Trophoblast cell (in vitro differentiated cells and primary cell): Measurements from ENCODE around the gene ABCA7.

ENCODE experiments used
- DNase-seq, 2 donors: peaks; one replicate each; pipeline ENCODE4 v3.0.0-alpha.2; 2016
- H2AFZ ChIP-seq: 2 replicates; pipeline ENCODE4 v1.6.1; 2013; ENCODE audit warnings: low read length, moderate library complexity, mild to moderate bottlenecking; ENCODE audit not compliant: insufficient read depth, poor library complexity
- H2AK5ac ChIP-seq: 2 replicates; pipeline ENCODE4 v1.6.1; 2013; ENCODE audit warnings: mild to moderate bottlenecking, low read length
- H2BK120ac ChIP-seq: 2 replicates; pipeline ENCODE4 v1.6.1; 2013; ENCODE audit warnings: low read length, mild to moderate bottlenecking, moderate library complexity; ENCODE audit not compliant: insufficient read depth, poor library complexity
- H2BK12ac ChIP-seq: 2 replicates; pipeline ENCODE4 v1.6.1; 2013; ENCODE audit warnings: mild to moderate bottlenecking, low read length, moderate library complexity
- H2BK5ac ChIP-seq: 2 replicates; pipeline ENCODE4 v1.6.1; 2013; ENCODE audit warnings: low read length, low read depth, moderate library complexity, mild to moderate bottlenecking; ENCODE audit not compliant: poor library complexity
- H3K14ac ChIP-seq: 2 replicates; pipeline ENCODE4 v1.6.1; 2013; ENCODE audit warnings: mild to moderate bottlenecking, low read length
- H3K18ac ChIP-seq: 2 replicates; pipeline ENCODE4 v1.6.1; 2013; ENCODE audit warnings: mild to moderate bottlenecking, low read length
- H3K23ac ChIP-seq: 2 replicates; pipeline ENCODE4 v1.6.1; 2013; ENCODE audit warnings: low read length
- H3K27ac ChIP-seq: 2 replicates; pipeline ENCODE4 v1.5.1; 2013; ENCODE audit warnings: low read depth, mild to moderate bottlenecking, inconsistent platforms, low read length, moderate library complexity
- H3K27me3 ChIP-seq: 2 replicates; pipeline ENCODE4 v1.6.1; 2013; ENCODE audit warnings: inconsistent platforms, mild to moderate bottlenecking, low read length, moderate library complexity; ENCODE audit not compliant: insufficient read depth
- H3K36me3 ChIP-seq, 2 experiments: 1 replicate in 1 of 2; 2 replicates in 1 of 2; pipeline ENCODE4 v1.6.1; 2013; ENCODE audit warnings: low read length in 2 of 2, mild to moderate bottlenecking in 2 of 2, moderate library complexity in 1 of 2; ENCODE audit not compliant: insufficient read depth in 2 of 2, control insufficient read depth in 1 of 2
- H3K4ac ChIP-seq: 2 replicates; pipeline ENCODE4 v1.6.1; 2013; ENCODE audit warnings: low read depth, mild to moderate bottlenecking, low read length, moderate library complexity
- H3K4me1 ChIP-seq, 2 experiments: 1 replicate in 1 of 2; 2 replicates in 1 of 2; pipeline ENCODE4 v1.6.1; 2013; ENCODE audit warnings: low read length in 2 of 2, mild to moderate bottlenecking in 2 of 2, moderate library complexity in 1 of 2; ENCODE audit not compliant: insufficient read depth in 2 of 2, control insufficient read depth in 1 of 2
- H3K4me2 ChIP-seq: 2 replicates; pipeline ENCODE4 v1.6.1; 2013; ENCODE audit warnings: inconsistent platforms, mild to moderate bottlenecking, low read length, moderate library complexity
- H3K4me3 ChIP-seq: 2 replicates; pipeline ENCODE4 v1.5.1; 2013; ENCODE audit warnings: mild to moderate bottlenecking, low read depth, low read length, inconsistent platforms
- H3K79me1 ChIP-seq: one replicate; pipeline ENCODE4 v1.6.1; 2013; ENCODE audit warnings: low read length
- H3K79me2 ChIP-seq: 2 replicates; pipeline ENCODE4 v1.6.1; 2013; ENCODE audit warnings: low read length, mild to moderate bottlenecking; ENCODE audit not compliant: control insufficient read depth, insufficient read depth, poor library complexity
- H3K9ac ChIP-seq: 2 replicates; pipeline ENCODE4 v1.6.1; 2013; ENCODE audit warnings: mild to moderate bottlenecking, low read length
- H3K9me3 ChIP-seq: 2 replicates; pipeline ENCODE4 v1.6.1; 2013; ENCODE audit warnings: low read depth, mild to moderate bottlenecking, control low read depth, inconsistent platforms, low read length; ENCODE audit not compliant: insufficient read depth
- H4K12ac ChIP-seq: 2 replicates; pipeline ENCODE4 v1.6.1; 2013; ENCODE audit warnings: low read depth, mild to moderate bottlenecking, low read length, moderate library complexity
- H4K8ac ChIP-seq: 2 replicates; pipeline ENCODE4 v1.6.1; 2013; ENCODE audit warnings: low read depth, mild to moderate bottlenecking, low read length, moderate library complexity
- H4K91ac ChIP-seq: one replicate; pipeline ENCODE4 v1.6.1; 2013; ENCODE audit warnings: low read depth, mild to moderate bottlenecking, low read length, moderate library complexity
- WGBS: extraction: QIAGEN DNeasy Blood & Tissue Kit; methylation state at CpG from one replicate; pipeline ENCODE4 v1.1.7; 2013; ENCODE audit warnings: missing lambda C conversion rate; ENCODE audit not compliant: insufficient read length, insufficient coverage; ENCODE audit errors: extremely low coverage; 5-methylcytosine and 5-hydroxymethylcytosine counted together

Gene ABCA7

DNA sequence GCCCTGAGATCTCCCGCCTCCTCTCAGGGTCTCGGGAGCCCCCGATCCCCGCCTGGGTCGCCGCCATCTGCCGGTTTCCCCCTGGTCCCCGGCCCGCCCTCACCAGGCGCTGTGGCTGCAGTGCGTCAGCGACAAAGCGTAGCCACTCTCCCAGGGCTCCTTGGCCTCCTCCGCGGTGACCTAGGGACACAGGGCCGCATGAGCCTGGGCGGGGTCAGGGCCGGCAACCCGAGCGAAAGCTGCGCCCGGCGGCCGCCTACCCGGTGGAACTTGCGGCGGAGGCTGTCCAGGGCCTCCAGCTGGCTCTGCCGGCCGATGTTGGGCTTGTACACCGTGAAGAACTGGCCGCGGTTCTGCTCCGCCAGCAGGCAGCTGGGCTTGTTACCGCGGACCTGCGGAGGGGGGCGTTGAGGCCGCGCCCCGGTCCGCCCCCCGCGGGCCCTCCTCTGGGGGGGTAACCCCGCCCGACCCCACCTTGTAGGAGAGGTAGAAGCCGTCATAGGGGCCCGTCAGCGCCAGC, 69.2 kb downstream of the ABCA7 start:
- no CpG with 5 or more reads among the region's 48 CpGs for WGBS
- Histone ChIP-seq H3K23ac (no peak overlapping the region), H3K27me3 (no peaks in the 10 kb centered on the region), H3K36me3 (peaks cover 64 to 69% of the 10 kb centered on the region in 2 experiments), H4K12ac (no peak overlapping the region), H3K4me3 (no peak overlapping the region), H2BK12ac (no peak overlapping the region), H3K14ac (no peak overlapping the region), H3K18ac (no peak overlapping the region), H4K8ac (no peak overlapping the region), H2BK5ac (no peak overlapping the region), H3K27ac (no peak overlapping the region), H3K79me1 (peaks cover 10% of the 10 kb centered on the region), H3K4me2 (no peak overlapping the region), H3K4ac (no peak overlapping the region), H3K9me3 (no peaks in the 10 kb centered on the region), H2AK5ac (no peak overlapping the region), H3K9ac (no peak overlapping the region), H2AFZ (no peak overlapping the region), H3K4me1 (peaks cover 13 to 16% of the 10 kb centered on the region in 2 experiments), H4K91ac (no peak overlapping the region), H2BK120ac (no peak overlapping the region), H3K79me2 (peaks cover 7% of the 10 kb centered on the region)
- peak in 1 of 2 donors; percentile 68 for DNase-seq

DNA sequence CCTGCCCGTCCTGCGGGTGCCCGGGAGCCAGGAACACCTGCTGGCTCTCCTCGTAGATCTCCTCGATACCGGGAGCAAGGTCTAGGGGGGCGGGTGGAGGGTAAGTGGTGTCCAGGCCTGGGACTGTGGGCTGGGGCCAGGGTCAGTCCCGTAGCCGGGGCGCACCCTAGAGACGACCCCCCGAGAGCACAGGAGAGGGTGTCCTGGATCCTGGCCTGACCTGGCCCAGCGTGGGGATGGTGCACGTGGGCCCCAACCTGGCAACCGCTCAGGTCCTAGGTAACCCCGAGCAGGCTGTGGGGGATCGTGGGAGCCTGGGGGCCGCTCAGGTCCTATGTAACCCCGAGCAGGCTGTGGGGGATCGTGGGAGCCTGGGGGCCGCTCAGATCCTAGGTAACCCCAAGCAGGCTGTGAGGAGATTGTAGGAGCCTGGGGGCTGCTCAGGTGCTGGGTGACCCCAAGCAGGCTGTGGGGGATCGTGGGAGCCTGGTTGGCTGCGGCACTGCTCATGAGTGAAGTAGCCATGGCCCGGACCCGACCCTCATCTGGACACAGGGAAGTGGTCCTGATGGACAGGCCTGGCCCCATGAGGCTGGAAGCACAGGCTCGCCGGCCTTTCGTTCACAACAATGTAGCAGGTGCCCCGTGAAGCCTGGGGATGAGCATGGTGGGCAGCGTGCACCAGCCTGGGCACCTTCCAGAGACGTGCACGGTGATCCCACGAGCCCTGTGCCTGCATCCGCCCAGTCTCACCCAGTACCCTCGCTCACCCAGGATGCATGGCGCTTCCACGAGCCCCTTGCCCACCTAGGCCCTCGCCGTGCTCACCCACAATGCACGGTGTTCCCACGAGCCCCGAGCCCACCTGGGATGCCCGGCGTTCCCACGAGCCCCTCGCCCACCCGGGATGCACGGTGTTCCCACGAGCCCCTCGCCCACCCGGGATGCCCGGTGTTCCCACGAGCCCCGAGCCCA, 70.1 kb downstream of the ABCA7 start:
- H3K4me1 ChIP-seq, result peaks cover 12 to 16% of the 10 kb centered on the region in 2 experiments

GRCh38 chr19:1110809-1111640, 71.1 kb downstream of the ABCA7 start:
- H3K14ac ChIP-seq, result no peak overlapping the region

More for the DNA sequence above, 70.1 kb downstream of the ABCA7 start:
- peaks cover 4% of the 10 kb centered on the region for H3K79me1 ChIP-seq
- no peak for DNase-seq
- H3K4me2 ChIP-seq, result no peak overlapping the region
- H2AK5ac ChIP-seq, result no peak overlapping the region
- no peaks in the 10 kb centered on the region for H3K27me3 ChIP-seq
- H3K18ac ChIP-seq, result no peak overlapping the region
- no peak overlapping the region for H3K27ac ChIP-seq
- no peak overlapping the region for H3K23ac ChIP-seq
- H2BK12ac ChIP-seq, result no peak overlapping the region
- H2AFZ ChIP-seq, result no peak overlapping the region
- no peak overlapping the region for H3K14ac ChIP-seq
- no peaks in the 10 kb centered on the region for H3K9me3 ChIP-seq
- no peak overlapping the region for H3K4ac ChIP-seq
- H4K8ac ChIP-seq, result no peak overlapping the region
- no peak overlapping the region for H4K12ac ChIP-seq
- H2BK120ac ChIP-seq, result no peak overlapping the region
- no peak overlapping the region for H3K4me3 ChIP-seq
- H3K79me2 ChIP-seq, result peaks cover 3% of the 10 kb centered on the region
- no CpG with 5 or more reads among the region's 54 CpGs for WGBS
- H3K9ac ChIP-seq, result no peak overlapping the region
- H3K36me3 ChIP-seq, result peaks cover 67 to 72% of the 10 kb centered on the region in 2 experiments
- no peak overlapping the region for H4K91ac ChIP-seq
- H2BK5ac ChIP-seq, result no peak overlapping the region

GRCh38 chr19:1111641-1112267, 71.8 kb downstream of the ABCA7 start:
- H3K4me1 ChIP-seq, result peaks cover 6 to 10% of the 10 kb centered on the region in 2 experiments
- H3K4me3 ChIP-seq, result no peak overlapping the region
- H3K9me3 ChIP-seq, result no peaks in the 10 kb centered on the region
- H3K9ac ChIP-seq, result no peak overlapping the region
- H3K4ac ChIP-seq, result peak overlapping the region; percentile 31
- WGBS, result no CpG with 5 or more reads among the region's 18 CpGs
- H2AK5ac ChIP-seq, result no peak overlapping the region
- H4K91ac ChIP-seq, result peak overlapping the region; percentile 48
- peak overlapping the region; percentile 48 for H4K12ac ChIP-seq
- H3K14ac ChIP-seq, result no peak overlapping the region
- H3K4me2 ChIP-seq, result no peak overlapping the region
- H2BK12ac ChIP-seq, result no peak overlapping the region
- H2BK5ac ChIP-seq, result no peak overlapping the region
- H2BK120ac ChIP-seq, result no peak overlapping the region
- H2AFZ ChIP-seq, result no peak overlapping the region
- H3K23ac ChIP-seq, result no peak overlapping the region
- no peak for DNase-seq
- H3K27ac ChIP-seq, result peak overlapping the region; percentile 21
- peaks cover 3% of the 10 kb centered on the region for H3K79me1 ChIP-seq
- no peaks in the 10 kb centered on the region for H3K27me3 ChIP-seq
- H4K8ac ChIP-seq, result no peak overlapping the region
- no peaks in the 10 kb centered on the region for H3K79me2 ChIP-seq
- H3K36me3 ChIP-seq, result peaks cover 62 to 67% of the 10 kb centered on the region in 2 experiments
- no peak overlapping the region for H3K18ac ChIP-seq

More at GRCh38 chr19:1110809-1111640, 71.1 kb downstream of the ABCA7 start:
- no peak overlapping the region for H3K18ac ChIP-seq
- H4K12ac ChIP-seq, result no peak overlapping the region
- no peak overlapping the region for H3K4me3 ChIP-seq
- no peak overlapping the region for H2BK12ac ChIP-seq
- H3K36me3 ChIP-seq, result peaks cover 65 to 70% of the 10 kb centered on the region in 2 experiments
- no peak overlapping the region for H4K8ac ChIP-seq
- H3K4me2 ChIP-seq, result no peak overlapping the region
- no peaks in the 10 kb centered on the region for H3K9me3 ChIP-seq
- peak overlapping the region; percentile 1 for H2BK120ac ChIP-seq
- no peak overlapping the region for H2BK5ac ChIP-seq
- H2AK5ac ChIP-seq, result no peak overlapping the region
- WGBS, result no CpG with 5 or more reads among the region's 18 CpGs
- no peak overlapping the region for H3K4ac ChIP-seq
- no peaks in the 10 kb centered on the region for H3K27me3 ChIP-seq
- no peak overlapping the region for H3K9ac ChIP-seq
- peaks cover 6 to 11% of the 10 kb centered on the region in 2 experiments for H3K4me1 ChIP-seq
- peak overlapping the region; percentile 8 for H4K91ac ChIP-seq
- peaks cover 3% of the 10 kb centered on the region for H3K79me1 ChIP-seq
- no peak overlapping the region for H2AFZ ChIP-seq
- peak in 1 of 2 donors; percentile 50 for DNase-seq
- H3K79me2 ChIP-seq, result no peaks in the 10 kb centered on the region
- H3K27ac ChIP-seq, result peak overlapping the region; percentile 22
- no peak overlapping the region for H3K23ac ChIP-seq
